DND-41 (cell line): ENCODE results near the gene DOCK3.
"Not testable (repeated sequence)": the region's sequence is repeated elsewhere in the genome, so short reads cannot be mapped to it uniquely, and the experiment has no call there.

Source experiments
- ATAC-seq: fragments of 200-7000 bp; cut with Tn5 transposase; 3 replicates; pipeline ENCODE4 v1.9.1; 2021; ENCODE audit warnings: low read depth; ENCODE audit not compliant: insufficient read depth
- DNase-seq: peaks from one replicate; pipeline ENCODE4 v3.0.0-alpha.2; 2020
- H2AFZ ChIP-seq: 2 replicates; pipeline ENCODE4 v1.6.0; 2012; ENCODE audit warnings: low read depth, low read length
- H3K27ac ChIP-seq: 2 replicates; pipeline ENCODE4 v1.5.1; 2012; ENCODE audit warnings: low read length, inconsistent platforms
- H3K27me3 ChIP-seq: fragments of 200-600 bp; sonication (generic); 2 replicates; pipeline ENCODE4 v1.6.0; 2012; ENCODE audit warnings: low read length, mild to moderate bottlenecking, inconsistent platforms; ENCODE audit not compliant: insufficient read depth, poor library complexity
- H3K36me3 ChIP-seq: 2 replicates; pipeline ENCODE4 v1.5.1; 2012; ENCODE audit warnings: low read length, inconsistent platforms; ENCODE audit not compliant: insufficient read depth
- H3K4me1 ChIP-seq: 2 replicates; pipeline ENCODE4 v1.5.1; 2012; ENCODE audit warnings: mild to moderate bottlenecking, low read length; ENCODE audit not compliant: insufficient read depth
- H3K4me2 ChIP-seq: 2 replicates; pipeline ENCODE4 v1.6.0; 2012; ENCODE audit warnings: mild to moderate bottlenecking, moderate library complexity, low read length, inconsistent platforms; ENCODE audit not compliant: insufficient read depth
- H3K4me3 ChIP-seq, 2 experiments: fragments of 200-600 bp in 1 of 2; shearing (Covaris generic) in 1 of 2; 2 replicates each; pipeline ENCODE4 v1.5.1; 2012 to 2016; ENCODE audit warnings: inconsistent platforms in 2 of 2, low read length in 2 of 2, mild to moderate bottlenecking in 2 of 2, low read depth in 1 of 2, moderate library complexity in 1 of 2
- H3K79me2 ChIP-seq: 2 replicates; pipeline ENCODE4 v1.6.0; 2012; ENCODE audit warnings: low read length, inconsistent platforms; ENCODE audit not compliant: insufficient read depth
- H3K9ac ChIP-seq: 2 replicates; pipeline ENCODE4 v1.6.0; 2012; ENCODE audit warnings: low read depth, mild to moderate bottlenecking, inconsistent platforms, low read length, moderate library complexity
- H3K9me3 ChIP-seq: 2 replicates; pipeline ENCODE4 v1.5.1; 2012; ENCODE audit warnings: low read length, moderate library complexity, mild to moderate bottlenecking, inconsistent platforms; ENCODE audit not compliant: insufficient read depth, severe bottlenecking
- H4K20me1 ChIP-seq: 2 replicates; pipeline ENCODE4 v1.6.0; 2012; ENCODE audit warnings: low read length; ENCODE audit not compliant: insufficient read depth
- EZH2 ChIP-seq: IDR thresholded peaks from 3 replicates; pipeline ENCODE4 v1.6.1; 2012; ENCODE audit warnings: borderline replicate concordance, low read depth, mild to moderate bottlenecking, moderate library complexity, low read length, inconsistent platforms; ENCODE audit not compliant: severe bottlenecking
- TF ChIP-seq, protein P1 (sequence below): IDR thresholded peaks from 2 replicates; pipeline ENCODE4 v1.5.1; 2012; ENCODE audit warnings: borderline replicate concordance, low read length, moderate library complexity, mild to moderate bottlenecking; ENCODE audit not compliant: poor library complexity, severe bottlenecking; ENCODE audit errors: extremely low read depth

The DOCK3 gene

DNA sequence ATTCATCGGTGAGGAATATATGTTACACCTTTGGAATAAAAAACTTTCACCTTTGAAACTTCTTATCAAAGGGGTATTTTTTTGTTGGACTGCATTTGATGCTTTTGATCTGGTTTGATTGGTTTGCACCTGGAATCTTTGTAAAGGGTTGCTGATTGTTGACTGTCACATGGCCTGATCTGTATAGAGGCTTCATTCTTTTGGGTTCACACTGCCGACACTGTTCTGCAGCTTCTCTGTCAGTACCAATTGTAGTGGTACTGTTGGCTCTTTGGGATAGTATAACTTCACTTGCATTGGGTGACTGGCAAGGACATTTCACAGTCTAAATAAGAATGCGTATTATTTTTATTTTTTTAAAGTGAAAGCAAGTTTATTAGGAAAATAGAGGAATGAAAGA is 155.7 kb downstream of the DOCK3 start:
- no peak for DNase-seq
- TF ChIP-seq EZH2 = no peak
- TF ChIP-seq, protein P1, sequence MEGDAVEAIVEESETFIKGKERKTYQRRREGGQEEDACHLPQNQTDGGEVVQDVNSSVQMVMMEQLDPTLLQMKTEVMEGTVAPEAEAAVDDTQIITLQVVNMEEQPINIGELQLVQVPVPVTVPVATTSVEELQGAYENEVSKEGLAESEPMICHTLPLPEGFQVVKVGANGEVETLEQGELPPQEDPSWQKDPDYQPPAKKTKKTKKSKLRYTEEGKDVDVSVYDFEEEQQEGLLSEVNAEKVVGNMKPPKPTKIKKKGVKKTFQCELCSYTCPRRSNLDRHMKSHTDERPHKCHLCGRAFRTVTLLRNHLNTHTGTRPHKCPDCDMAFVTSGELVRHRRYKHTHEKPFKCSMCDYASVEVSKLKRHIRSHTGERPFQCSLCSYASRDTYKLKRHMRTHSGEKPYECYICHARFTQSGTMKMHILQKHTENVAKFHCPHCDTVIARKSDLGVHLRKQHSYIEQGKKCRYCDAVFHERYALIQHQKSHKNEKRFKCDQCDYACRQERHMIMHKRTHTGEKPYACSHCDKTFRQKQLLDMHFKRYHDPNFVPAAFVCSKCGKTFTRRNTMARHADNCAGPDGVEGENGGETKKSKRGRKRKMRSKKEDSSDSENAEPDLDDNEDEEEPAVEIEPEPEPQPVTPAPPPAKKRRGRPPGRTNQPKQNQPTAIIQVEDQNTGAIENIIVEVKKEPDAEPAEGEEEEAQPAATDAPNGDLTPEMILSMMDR = no peak
- Histone ChIP-seq H3K9ac (no peak overlapping the region), H3K4me1 (no peaks in the 10 kb centered on the region), H3K27ac (no peak overlapping the region), H3K9me3 (peaks cover 3% of the 10 kb centered on the region), H3K27me3 (peaks cover 11% of the 10 kb centered on the region), H3K36me3 (no peaks in the 10 kb centered on the region), H3K79me2 (no peaks in the 10 kb centered on the region), H3K4me2 (no peak overlapping the region), H2AFZ (no peak overlapping the region), H3K4me3 (no peak overlapping the region), H4K20me1 (no peaks in the 10 kb centered on the region)
- no peak for ATAC-seq

DNA sequence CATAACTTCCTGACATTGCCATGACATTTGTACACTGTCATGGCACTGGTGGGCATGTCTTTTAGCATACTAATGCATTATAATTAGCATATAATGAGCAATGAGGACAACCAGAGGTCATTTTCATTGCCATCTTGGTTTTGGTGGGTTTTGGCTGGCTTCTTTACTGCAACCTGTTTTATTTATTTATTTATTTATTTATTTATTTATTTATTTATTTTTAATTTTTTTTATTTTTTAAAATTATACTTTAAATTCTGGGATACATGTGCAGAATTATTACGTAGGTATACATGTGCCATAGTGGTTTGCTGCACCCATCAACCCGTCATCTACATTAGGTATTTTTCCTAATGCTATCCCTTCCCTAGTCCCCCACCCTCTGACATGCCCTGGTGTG is 156.3 kb downstream of the DOCK3 start:
- H3K9me3 ChIP-seq, H3K4me2 ChIP-seq, H3K27ac ChIP-seq, H3K4me3 ChIP-seq, H3K79me2 ChIP-seq, H4K20me1 ChIP-seq, H3K4me1 ChIP-seq, DNase-seq, H3K36me3 ChIP-seq, ATAC-seq, H3K27me3 ChIP-seq, H2AFZ ChIP-seq, H3K9ac ChIP-seq: not testable (repeated sequence)

DNA sequence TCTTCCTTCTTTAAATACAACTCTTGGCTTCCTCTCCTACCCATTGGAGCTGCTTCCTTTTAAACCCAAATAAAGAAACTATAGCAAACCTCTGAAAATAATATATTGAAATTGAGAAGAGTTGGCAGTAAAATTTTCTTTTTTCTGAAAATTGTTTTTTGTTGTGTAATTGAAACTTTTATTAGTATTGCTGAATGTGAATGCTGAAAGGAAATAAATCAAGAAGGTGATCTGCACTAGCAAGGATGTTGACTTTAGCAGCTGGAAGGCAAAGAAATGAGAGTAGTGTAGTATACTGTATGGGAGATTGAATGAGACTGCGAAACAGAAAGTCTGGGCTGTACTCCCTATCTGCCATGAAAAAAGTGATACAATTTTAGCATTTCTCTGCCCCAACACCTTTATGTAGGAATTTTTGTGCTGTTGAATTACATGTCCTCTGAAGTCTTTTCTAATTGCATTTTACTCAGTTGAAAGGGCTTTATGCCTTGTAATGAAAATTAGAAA is 166.3 kb downstream of the DOCK3 start:
- no peak for DNase-seq
- no peaks in the 10 kb centered on the region for H3K36me3 ChIP-seq
- H3K27me3 ChIP-seq = peaks cover 6% of the 10 kb centered on the region
- H3K9me3 ChIP-seq = no peaks in the 10 kb centered on the region
- no peaks in the 10 kb centered on the region for H3K79me2 ChIP-seq
- H3K4me1 ChIP-seq = no peaks in the 10 kb centered on the region
- H2AFZ ChIP-seq = no peak overlapping the region
- H3K4me2 ChIP-seq = no peak overlapping the region
- H3K4me3 ChIP-seq = no peak overlapping the region
- H3K27ac ChIP-seq = no peak overlapping the region
- no peak overlapping the region for H3K9ac ChIP-seq
- TF ChIP-seq EZH2 = no peak
- no peak for ATAC-seq
- H4K20me1 ChIP-seq = no peaks in the 10 kb centered on the region

DNA sequence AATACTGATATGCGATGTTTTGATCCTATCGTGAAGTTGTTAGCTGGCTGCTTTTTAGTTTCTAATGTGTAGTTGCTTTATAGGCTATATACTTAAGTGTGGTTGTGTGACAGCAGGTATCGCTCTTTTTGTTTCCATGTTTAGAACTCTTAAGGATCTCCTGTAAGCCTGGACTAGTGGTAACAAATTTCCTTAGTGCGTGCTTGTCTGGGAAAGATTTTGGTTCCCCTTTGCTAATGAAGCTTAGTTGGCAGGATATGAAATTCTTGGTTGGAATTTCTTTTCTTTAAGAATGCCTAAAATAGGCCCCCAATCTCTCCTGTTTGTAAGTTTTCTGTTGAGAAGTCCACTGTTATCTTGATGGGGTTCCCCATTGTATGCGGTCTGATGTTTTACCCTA is 173.6 kb downstream of the DOCK3 start:
- H2AFZ ChIP-seq = no peak overlapping the region
- no peaks in the 10 kb centered on the region for H3K4me1 ChIP-seq
- DNase-seq (no peak), ATAC-seq (no peak)
- H3K9ac ChIP-seq = no peak overlapping the region
- H3K36me3 ChIP-seq = no peaks in the 10 kb centered on the region
- H3K4me2 ChIP-seq = no peak overlapping the region
- no peaks in the 10 kb centered on the region for H4K20me1 ChIP-seq
- no peaks in the 10 kb centered on the region for H3K79me2 ChIP-seq
- H3K4me3 ChIP-seq = no peak overlapping the region
- H3K27me3 ChIP-seq = no peaks in the 10 kb centered on the region
- H3K27ac ChIP-seq = no peak overlapping the region
- no peaks in the 10 kb centered on the region for H3K9me3 ChIP-seq
- no peak for TF ChIP-seq EZH2
- TF ChIP-seq, protein P1 = no peak
